K562 (cell line): ENCODE results near the gene CROT. TPM values are rescaled to one million over a fixed set of nuclear protein-coding genes. Genes with fewer than 3 reads are reported as not detected.

Source experiments
- ATAC-seq: fragments of 200-7000 bp; cut with Tn5 transposase; 3 replicates; pipeline ENCODE4 v1.9.1; 2020; ENCODE audit warnings: moderate library complexity
- BruUV-seq: library from RNA; stranded (reverse); fragments of 400-500 nt; replicated peaks from 2 replicates; lab custom pipeline; 2021; lab: Mats Ljungman, UMichigan
- CTCF ChIA-PET: fragments of 300-600 bp; formaldehyde crosslinking; extraction: SDS; loops from one replicate; lab custom pipeline; 2021; ENCODE audit warnings: low intra/inter-chr PET ratio; lab: Yijun Ruan, JAX
- POLR2A ChIA-PET: fragments of 300-600, 350-650 bp; sonication (Branson Sonifier 250); formaldehyde crosslinking; extraction: SDS; loops from one replicate; lab custom pipeline; 2021; ENCODE audit warnings: antibody characterized with exemption, inconsistent platforms; lab: Yijun Ruan, JAX
- DNase-seq, 4 experiments: peaks; one replicate each; pipeline versions ENCODE4 v3.0.0 to v3.0.0-alpha.2; 2011 to 2018; ENCODE audit warnings: low spot score in 3 of 4, mixed read lengths in 3 of 4; ENCODE audit errors: extremely low read depth in 1 of 4
- FAIRE-seq: peaks from 2 replicates; lab custom pipeline; 2011; peaks lifted over from hg19 to GRCh38; lab: Jason Lieb, UNC
- H2AFZ ChIP-seq: 2 replicates; pipeline ENCODE4 v1.6.0; 2011; ENCODE audit warnings: low read depth, low read length, control low read depth, inconsistent platforms
- H3K27ac ChIP-seq: fragments of 200-600 bp; 3 replicates; pipeline ENCODE4 v1.8.0; 2011; ENCODE audit warnings: low read depth, mild to moderate bottlenecking, control low read depth, inconsistent platforms, low read length, moderate library complexity, mixed read lengths; ENCODE audit errors: extremely low read depth
- H3K27me3 ChIP-seq, 2 experiments: fragments of 300-600 bp in 1 of 2; 2 replicates in 1 of 2; 3 replicates in 1 of 2; pipeline versions ENCODE4 v1.6.0 to v1.8.0; 2011; ENCODE audit warnings: inconsistent platforms in 2 of 2, low read length in 2 of 2, mild to moderate bottlenecking in 1 of 2, mixed read lengths in 1 of 2, moderate library complexity in 1 of 2; ENCODE audit not compliant: control insufficient read depth in 2 of 2, insufficient read depth in 2 of 2
- H3K36me3 ChIP-seq: fragments of 300-600 bp; 3 replicates; pipeline ENCODE4 v1.8.0; 2011; ENCODE audit warnings: mild to moderate bottlenecking, low read length, inconsistent platforms; ENCODE audit not compliant: control insufficient read depth, insufficient read depth
- H3K4me1 ChIP-seq, 2 experiments: fragments of 200-600 bp in 1 of 2; replicated peaks in 1 of 2; 2 replicates in 1 of 2; 3 replicates in 1 of 2; pipeline versions ENCODE4 v1.5.1 to v1.8.0; 2011; ENCODE audit warnings: inconsistent platforms in 2 of 2, low read length in 2 of 2, mild to moderate bottlenecking in 1 of 2, mixed read lengths in 1 of 2, moderate library complexity in 1 of 2; ENCODE audit not compliant: control insufficient read depth in 2 of 2, insufficient read depth in 2 of 2
- H3K4me2 ChIP-seq: 2 replicates; pipeline ENCODE4 v1.6.1; 2011; ENCODE audit warnings: low read length, control low read depth, inconsistent platforms, mixed read lengths; ENCODE audit not compliant: insufficient read depth
- H3K4me3 ChIP-seq: fragments of 200-600 bp; sonication (generic), shearing (Covaris generic); 2 replicates; pipeline ENCODE4 v1.5.1; 2016; ENCODE audit warnings: control low read depth, inconsistent platforms
- H3K79me2 ChIP-seq: fragments of 200-600 bp; 3 replicates; pipeline ENCODE4 v1.8.0; 2011; ENCODE audit warnings: low read length, inconsistent platforms; ENCODE audit not compliant: control insufficient read depth, insufficient read depth
- H3K9ac ChIP-seq, 2 experiments: 2 replicates each; pipeline versions ENCODE4 v1.6.0 to v1.6.1; 2011; ENCODE audit warnings: low read depth in 2 of 2, low read length in 2 of 2, control low read depth in 1 of 2, inconsistent platforms in 1 of 2, mild to moderate bottlenecking in 1 of 2, mixed read lengths in 1 of 2; ENCODE audit not compliant: insufficient read depth in 1 of 2
- H3K9me1 ChIP-seq: one replicate; pipeline ENCODE4 v1.6.0; 2011; ENCODE audit warnings: inconsistent platforms, mild to moderate bottlenecking, low read length, moderate library complexity; ENCODE audit not compliant: control insufficient read depth, insufficient read depth
- H3K9me3 ChIP-seq: replicated peaks from 2 replicates; pipeline ENCODE4 v1.5.1; 2011; ENCODE audit warnings: low read depth, low read length, inconsistent platforms; ENCODE audit not compliant: control insufficient read depth, insufficient read depth
- H4K20me1 ChIP-seq: replicated peaks from 2 replicates; pipeline ENCODE4 v1.6.1; 2011; ENCODE audit warnings: low read length, inconsistent platforms, mixed read lengths; ENCODE audit not compliant: control insufficient read depth, insufficient read depth
- CHCHD3 ChIP-seq: fragments of 250-450 bp; sonication (Bioruptor Pico); IDR thresholded peaks from 2 replicates; pipeline ENCODE4 v2.1.2; 2022; ENCODE audit warnings: mild to moderate bottlenecking
- RBBP5 ChIP-seq: fragments of 200-600 bp; sonication (generic); IDR thresholded peaks from 2 replicates; pipeline ENCODE4 v1.6.1; 2012; ENCODE audit warnings: borderline replicate concordance, mild to moderate bottlenecking, low read length, control low read depth, inconsistent platforms; ENCODE audit not compliant: insufficient read depth, poor library complexity, severe bottlenecking
- RBM14 ChIP-seq: fragments of 200-400 bp; formaldehyde crosslinking; IDR thresholded peaks from 2 replicates; pipeline ENCODE4 v1.6.1; 2018; ENCODE audit warnings: low read depth, mild to moderate bottlenecking, low read length, moderate library complexity, borderline replicate concordance; ENCODE audit not compliant: insufficient read depth
- RFX5 ChIP-seq: IDR thresholded peaks from 2 replicates; pipeline ENCODE4 v1.6.1; 2011; ENCODE audit warnings: low read depth, mild to moderate bottlenecking, improper control_type of control experiment, low read length
- WGBS: fragments of 100-300 bp; shearing (Covaris generic); methylation state at CpG from one replicate; pipeline ENCODE4 v1.1.6; 2016; ENCODE audit warnings: low coverage, mixed read lengths; ENCODE audit not compliant: insufficient coverage; ENCODE audit errors: missing lambda C conversion rate; 5-methylcytosine and 5-hydroxymethylcytosine counted together
- in situ Hi-C: fragments of 300-500 bp; cut with MboI; formaldehyde crosslinking; loops from 4 replicates; pipeline ENCODE4 v1.15.0; 2018; ENCODE audit warnings: inconsistent platforms, mixed read lengths
- intact Hi-C: fragments of 100-400 bp; cut with micrococcal nuclease; formaldehyde crosslinking; loops from 2 replicates; pipeline ENCODE4 v1.14.2; 2022
- polyA plus RNA-seq, 8 experiments: library from polyadenylated mRNA; depleted of rRNA in 4 of 8; stranded (reverse) in 5 of 8; unstranded in 3 of 8; fragments of >200 nt; fragmentation: Nextera tagmentation in 2 of 8; fragmentation: Illumina TruSeq in 1 of 8; extraction: Ambion mirVana in 2 of 8; extraction: Trizol in 1 of 8; gene quantifications; 2 replicates each; pipeline versions ENCODE4 v1.2.1 to v1.2.3, GENCODE V29; 2011 to 2014; ENCODE audit warnings: inconsistent platforms in 1 of 8, missing spikeins in 1 of 8
- small RNA-seq: library from RNA; depleted of rRNA; stranded (forward); fragments of <200 nt; gene quantifications from one replicate; pipeline ENCODE3, GENCODE V24; 2014
- total RNA-seq, 7 experiments: library from RNA; depleted of rRNA in 6 of 7; stranded (reverse); fragments of >200 nt in 6 of 7; fragmentation: Illumina TruSeq in 2 of 7; extraction: Trizol in 2 of 7; gene quantifications; 2 replicates each; pipeline versions ENCODE4 v1.2.1 to v1.2.3, GENCODE V29; 2011 to 2021; ENCODE audit warnings: low replicate concordance in 1 of 7
- TF ChIP-seq, protein P1 (sequence below), 3 experiments: fragments of 200-800 bp in 1 of 3; sonication (Bioruptor generic) in 1 of 3; sonication (generic) in 1 of 3; formaldehyde crosslinking in 1 of 3; IDR thresholded peaks; 2 replicates each; pipeline versions ENCODE4 v1.6.1 to v1.8.0; 2016 to 2022; ENCODE audit warnings: mild to moderate bottlenecking in 2 of 3, missing compliant biosample characterization in 2 of 3, missing genetic modification characterization in 2 of 3, missing genetic modification reagents in 1 of 3
- TF ChIP-seq, protein P2 (sequence below): fragments of 450-650 bp; formaldehyde crosslinking; IDR thresholded peaks from 2 replicates; pipeline ENCODE4 v1.4.0; 2022; ENCODE audit warnings: missing genetic modification characterization

The CROT gene
- total and polyA plus RNA-seq, 9 of the 15 experiments (the other 6 are each of a cell fraction or from before 2014, with no cell fraction given), result 2.5 to 8.1 (median 5.1) TPM

DNA sequence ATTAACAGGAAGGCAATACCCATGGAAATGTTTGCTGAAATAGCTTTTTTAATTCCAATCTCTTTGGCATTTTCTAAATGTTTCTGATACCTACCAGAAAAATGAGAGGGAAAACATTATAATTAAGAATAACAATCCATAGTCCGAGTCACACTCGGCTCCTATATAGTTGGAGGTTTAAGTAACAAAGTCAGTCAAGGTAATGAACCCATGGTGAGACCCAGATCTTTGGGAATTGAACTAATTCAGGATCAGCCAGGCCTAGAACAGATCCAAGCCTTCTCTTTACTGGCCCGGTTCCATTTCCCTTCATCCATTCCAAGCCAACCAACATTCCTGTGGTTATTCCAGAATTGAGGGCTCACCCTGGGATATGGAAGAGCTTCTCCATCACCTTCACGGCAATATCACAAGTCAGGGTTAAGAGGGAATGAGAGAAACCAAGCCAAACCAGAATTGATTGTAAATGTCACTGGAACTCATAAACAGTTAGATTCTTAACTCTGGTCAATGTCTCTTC lies 101.7 kb downstream of the CROT start (continued):
- TF ChIP-seq, protein P1, sequence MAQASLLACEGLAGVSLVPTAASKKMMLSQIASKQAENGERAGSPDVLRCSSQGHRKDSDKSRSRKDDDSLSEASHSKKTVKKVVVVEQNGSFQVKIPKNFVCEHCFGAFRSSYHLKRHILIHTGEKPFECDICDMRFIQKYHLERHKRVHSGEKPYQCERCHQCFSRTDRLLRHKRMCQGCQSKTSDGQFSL (CRISPR knock-in tag; IDR thresholded peaks at IDR 0.05), result no peak
- TF ChIP-seq, protein P1 (tag; IDR thresholded peaks at IDR 0.05), result no peak

DNA sequence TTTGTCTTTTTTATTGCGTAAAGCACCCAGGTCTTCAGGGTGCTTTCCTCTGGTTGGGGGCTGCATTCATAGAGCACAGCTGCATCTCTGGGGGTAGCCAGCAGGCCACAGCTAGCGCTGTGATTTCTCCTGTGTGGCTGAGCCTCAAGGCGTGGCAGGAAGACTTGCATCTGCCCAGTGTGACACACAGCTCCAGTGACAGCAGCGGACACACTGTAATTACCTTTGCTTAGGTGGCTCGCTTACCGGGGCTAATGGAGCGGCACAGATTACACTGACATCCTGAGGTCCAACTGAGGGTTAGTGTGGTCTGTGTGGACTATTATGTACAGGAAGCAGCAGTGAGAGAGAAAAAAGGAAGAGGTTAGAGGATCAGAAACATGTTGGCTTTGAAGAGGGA lies 102.9 kb downstream of the CROT start:
- no peak overlapping the region for H3K27ac ChIP-seq
- no peaks in the 10 kb centered on the region for H3K27me3 ChIP-seq
- H3K9ac ChIP-seq, result no peak overlapping the region
- intact Hi-C loops, result loop anchor here (10.0 kb wide), 1 partner anchor 704 kb away; no protein-coding TSS in a partner anchor
- ATAC-seq, result no peak
- FAIRE-seq, result no peak
- ChIA-PET CTCF (no interaction called here), POLR2A (interaction anchor here (0.6 to 0.7 kb wide), 2 partner anchors 16 to 601 kb away, joined by 3 read pairs; no protein-coding TSS in a partner anchor)
- H2AFZ ChIP-seq, result no peak overlapping the region
- no peaks in the 10 kb centered on the region for H3K36me3 ChIP-seq
- H3K79me2 ChIP-seq, result no peaks in the 10 kb centered on the region
- TF ChIP-seq, protein P2, sequence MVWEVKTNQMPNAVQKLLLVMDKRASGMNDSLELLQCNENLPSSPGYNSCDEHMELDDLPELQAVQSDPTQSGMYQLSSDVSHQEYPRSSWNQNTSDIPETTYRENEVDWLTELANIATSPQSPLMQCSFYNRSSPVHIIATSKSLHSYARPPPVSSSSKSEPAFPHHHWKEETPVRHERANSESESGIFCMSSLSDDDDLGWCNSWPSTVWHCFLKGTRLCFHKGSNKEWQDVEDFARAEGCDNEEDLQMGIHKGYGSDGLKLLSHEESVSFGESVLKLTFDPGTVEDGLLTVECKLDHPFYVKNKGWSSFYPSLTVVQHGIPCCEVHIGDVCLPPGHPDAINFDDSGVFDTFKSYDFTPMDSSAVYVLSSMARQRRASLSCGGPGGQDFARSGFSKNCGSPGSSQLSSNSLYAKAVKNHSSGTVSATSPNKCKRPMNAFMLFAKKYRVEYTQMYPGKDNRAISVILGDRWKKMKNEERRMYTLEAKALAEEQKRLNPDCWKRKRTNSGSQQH (CRISPR knock-in tag), result no peak
- TF ChIP-seq RFX5 (no peak), RBM14 (no peak), CHCHD3 (CRISPR knock-in tag) (no peak), RBBP5 (no peak)
- TF ChIP-seq, all 486 proteins: peak for 0
- 8% methylated on average over 7 of the region's 7 CpGs for WGBS
- DNase-seq, result no peak
- Histone ChIP-seq H3K9me1 (no peaks in the 10 kb centered on the region), H3K4me3 (no peak overlapping the region), H3K4me1 (no peaks in the 10 kb centered on the region), H3K4me2 (no peak overlapping the region), H3K9me3 (no peaks in the 10 kb centered on the region), H4K20me1 (no peaks in the 10 kb centered on the region)
- in situ Hi-C loops, result no loop called here
- BruUV-seq, result no TSS peak

Small RNA genes within 50 kb of the gene (small RNA-seq; reads per million reads assigned to genes)
- not detected for gene RF02195
- not detected for gene RF02196

Other genes with a start within 250 kb of the CROT start
- gene DMTF1, start 193.2 kb upstream of the CROT start, total RNA-seq (2014; rRNA removed), result 56.4 and 56.7 TPM in 2 replicates
- gene DMTF1, start 193.2 kb upstream of the CROT start, total RNA-seq (2014; rRNA removed; fragmentation: Illumina TruSeq; extraction: Trizol), result 89.4 and 95.7 TPM in 2 replicates
- 72.5 and 90.5 TPM in 2 replicates for gene DMTF1, start 193.2 kb upstream of the CROT start, total RNA-seq (2015; rRNA removed; fragmentation: Illumina TruSeq; extraction: Trizol)
- gene DMTF1, start 193.2 kb upstream of the CROT start, total RNA-seq (2021), result 62.5 and 64.3 TPM in 2 replicates
- gene DMTF1, start 193.2 kb upstream of the CROT start, polyA plus RNA-seq (2011; rRNA removed), result 205 and 208 TPM in 2 replicates
- 92.7 and 98.5 TPM in 2 replicates for gene DMTF1, start 193.2 kb upstream of the CROT start, polyA plus RNA-seq (2014; fragmentation: Illumina TruSeq; extraction: Trizol)
- 10 to 100 TPM; 25.7 to 52.4 TPM for gene DMTF1, start 193.2 kb upstream of the CROT start, polyA plus RNA-seq (2014; fragmentation: Nextera tagmentation; extraction: Ambion mirVana)
- 71.4 and 74.7 TPM in 2 replicates for gene DMTF1, start 193.2 kb upstream of the CROT start, polyA plus RNA-seq (2014; rRNA removed)
- 6.6 and 8.6 TPM in 2 replicates for gene TMEM243, start 125.9 kb upstream of the CROT start, total RNA-seq (2014; rRNA removed)
- gene TMEM243, start 125.9 kb upstream of the CROT start, total RNA-seq (2014; rRNA removed; fragmentation: Illumina TruSeq; extraction: Trizol), result 8.4 and 8.6 TPM in 2 replicates
- gene TMEM243, start 125.9 kb upstream of the CROT start, total RNA-seq (2015; rRNA removed; fragmentation: Illumina TruSeq; extraction: Trizol), result 5.2 and 6.7 TPM in 2 replicates
- 5.7 and 6.1 TPM in 2 replicates for gene TMEM243, start 125.9 kb upstream of the CROT start, total RNA-seq (2021)
- 5.1 and 6.3 TPM in 2 replicates for gene TMEM243, start 125.9 kb upstream of the CROT start, polyA plus RNA-seq (2011; rRNA removed)
- 6.3 and 6.6 TPM in 2 replicates for gene TMEM243, start 125.9 kb upstream of the CROT start, polyA plus RNA-seq (2014; fragmentation: Illumina TruSeq; extraction: Trizol)
- 1 to 10 TPM; 3.9 to 4.2 TPM for gene TMEM243, start 125.9 kb upstream of the CROT start, polyA plus RNA-seq (2014; fragmentation: Nextera tagmentation; extraction: Ambion mirVana)
- gene TMEM243, start 125.9 kb upstream of the CROT start, polyA plus RNA-seq (2014; rRNA removed), result 7.2 and 8.5 TPM in 2 replicates
- gene ABCB4, start 130.0 kb downstream of the CROT start, total RNA-seq (2014; rRNA removed), result 0.41 and 0.59 TPM in 2 replicates
- gene ABCB4, start 130.0 kb downstream of the CROT start, total RNA-seq (2014; rRNA removed; fragmentation: Illumina TruSeq; extraction: Trizol), result 0.22 and 0.40 TPM in 2 replicates
- gene ABCB4, start 130.0 kb downstream of the CROT start, total RNA-seq (2015; rRNA removed; fragmentation: Illumina TruSeq; extraction: Trizol), result 0.18 and 0.19 TPM in 2 replicates
- gene ABCB4, start 130.0 kb downstream of the CROT start, total RNA-seq (2021), result 0.27 and 0.73 TPM in 2 replicates
- gene ABCB4, start 130.0 kb downstream of the CROT start, polyA plus RNA-seq (2011; rRNA removed), result 0.06 and 0.11 TPM in 2 replicates
- 0.09 and 0.22 TPM in 2 replicates for gene ABCB4, start 130.0 kb downstream of the CROT start, polyA plus RNA-seq (2014; fragmentation: Illumina TruSeq; extraction: Trizol)
- under 1 TPM; 0.14 to 0.65 TPM for gene ABCB4, start 130.0 kb downstream of the CROT start, polyA plus RNA-seq (2014; fragmentation: Nextera tagmentation; extraction: Ambion mirVana)
- 0.34 and 0.72 TPM in 2 replicates for gene ABCB4, start 130.0 kb downstream of the CROT start, polyA plus RNA-seq (2014; rRNA removed)